ENCODE data around the gene SRGN. TPM values are rescaled to one million over a fixed set of nuclear protein-coding genes. Genes with fewer than 3 reads are reported as not detected.

SRGN gene
- total RNA-seq, 2 donors from 2014 or later = 29.1 to 44.3 TPM

- no peaks in the 10 kb centered on the region for H3K4me1 ChIP-seq (replicated peaks)
- no peak for TF ChIP-seq POLR2AphosphoS5 (IDR thresholded peaks at IDR 0.05)
- TF ChIP-seq CTCF (IDR thresholded peaks at IDR 0.05) = no peak
- no peak for TF ChIP-seq POLR2A (IDR thresholded peaks at IDR 0.05)
- no peak overlapping the region for H3K4me3 ChIP-seq
Measured at GRCh38 chr10:69073026-69073425, 14.9 kb upstream of the SRGN start.

GRCh38 chr10:69073736-69074364, 14.1 kb upstream of the SRGN start:
- H3K27me3 ChIP-seq (replicated peaks; ENCODE audit: insufficient read depth) = no peaks in the 10 kb centered on the region
- no peak overlapping the region for H3K4me3 ChIP-seq
- no peaks in the 10 kb centered on the region for H3K9me3 ChIP-seq
- H3K27ac ChIP-seq = no peak overlapping the region
- TF ChIP-seq CTCF (IDR thresholded peaks at IDR 0.05) = no peak
- TF ChIP-seq POLR2AphosphoS5 (IDR thresholded peaks at IDR 0.05) = no peak
- no peak for TF ChIP-seq POLR2A (IDR thresholded peaks at IDR 0.05)
- intact Hi-C loops (cut with DNase I) = no loop called here
- WGBS = 46% methylated on average over 8 of the region's 8 CpGs
- DNase-seq (ENCODE audit: low spot score) = no peak
- no peaks in the 10 kb centered on the region for H3K4me1 ChIP-seq (replicated peaks)
- H3K36me3 ChIP-seq = no peaks in the 10 kb centered on the region

More at GRCh38 chr10:69073026-69073425, 14.9 kb upstream of the SRGN start:
- Histone ChIP-seq H3K36me3 (no peaks in the 10 kb centered on the region), H3K27ac (no peak overlapping the region), H3K9me3 (no peaks in the 10 kb centered on the region), H3K27me3 (replicated peaks; ENCODE audit: insufficient read depth) (no peaks in the 10 kb centered on the region)
- intact Hi-C loops (cut with DNase I) = no loop called here
- no peak for DNase-seq (ENCODE audit: low spot score)
- 68% methylated on average over 6 of the region's 6 CpGs for WGBS

- Histone ChIP-seq H3K4me1 (replicated peaks) (no peaks in the 10 kb centered on the region), H3K27me3 (replicated peaks; ENCODE audit: insufficient read depth) (no peaks in the 10 kb centered on the region), H3K4me3 (no peak overlapping the region), H3K36me3 (no peaks in the 10 kb centered on the region), H3K9me3 (no peaks in the 10 kb centered on the region), H3K27ac (no peak overlapping the region)
- no peak for DNase-seq (ENCODE audit: low spot score)
- intact Hi-C loops (cut with DNase I) = no loop called here
- TF ChIP-seq CTCF (IDR thresholded peaks at IDR 0.05) = no peak
- TF ChIP-seq POLR2A (IDR thresholded peaks at IDR 0.05) = no peak
- no peak for TF ChIP-seq POLR2AphosphoS5 (IDR thresholded peaks at IDR 0.05)
- WGBS = 92% methylated on average over 4 of the region's 4 CpGs
Measured at GRCh38 chr10:69074532-69074931, 13.4 kb upstream of the SRGN start.

- H3K4me3 ChIP-seq = no peak overlapping the region
- intact Hi-C loops (cut with DNase I) = no loop called here
- TF ChIP-seq POLR2A (IDR thresholded peaks at IDR 0.05) (no peak), POLR2AphosphoS5 (IDR thresholded peaks at IDR 0.05) (no peak), CTCF (IDR thresholded peaks at IDR 0.05) (no peak)
- H3K27ac ChIP-seq = no peak overlapping the region
- H3K36me3 ChIP-seq = no peaks in the 10 kb centered on the region
- no peaks in the 10 kb centered on the region for H3K9me3 ChIP-seq
- DNase-seq (ENCODE audit: low spot score) = no peak
- 89% methylated on average over 4 of the region's 4 CpGs for WGBS
- no peaks in the 10 kb centered on the region for H3K27me3 ChIP-seq (replicated peaks; ENCODE audit: insufficient read depth)
- no peaks in the 10 kb centered on the region for H3K4me1 ChIP-seq (replicated peaks)
Measured at GRCh38 chr10:69075431-69075830, 12.5 kb upstream of the SRGN start.

GRCh38 chr10:69078311-69078710, 9.6 kb upstream of the SRGN start:
- no peaks in the 10 kb centered on the region for H3K36me3 ChIP-seq
- intact Hi-C loops (cut with DNase I) = no loop called here
- H3K9me3 ChIP-seq = no peaks in the 10 kb centered on the region
- no peak overlapping the region for H3K27ac ChIP-seq
- 97% methylated on average over 1 of the region's 2 CpGs for WGBS
- no peaks in the 10 kb centered on the region for H3K4me1 ChIP-seq (replicated peaks)
- no peak overlapping the region for H3K4me3 ChIP-seq
- DNase-seq (ENCODE audit: low spot score) = no peak
- TF ChIP-seq POLR2AphosphoS5 (IDR thresholded peaks at IDR 0.05) (no peak), POLR2A (IDR thresholded peaks at IDR 0.05) (no peak), CTCF (IDR thresholded peaks at IDR 0.05) (no peak)
- H3K27me3 ChIP-seq (replicated peaks; ENCODE audit: insufficient read depth) = no peaks in the 10 kb centered on the region
